GM12873 (cell line): ENCODE measurements around the gene SLC25A12.

ENCODE experiments used
- TF ChIP-seq, protein P1 (sequence below): IDR thresholded peaks from 2 replicates; pipeline ENCODE4 v1.5.1; 2012; ENCODE audit warnings: low read depth, mild to moderate bottlenecking, moderate library complexity, low read length, control low read depth; ENCODE audit not compliant: insufficient read depth; ENCODE audit errors: missing control alignments

The SLC25A12 gene

DNA sequence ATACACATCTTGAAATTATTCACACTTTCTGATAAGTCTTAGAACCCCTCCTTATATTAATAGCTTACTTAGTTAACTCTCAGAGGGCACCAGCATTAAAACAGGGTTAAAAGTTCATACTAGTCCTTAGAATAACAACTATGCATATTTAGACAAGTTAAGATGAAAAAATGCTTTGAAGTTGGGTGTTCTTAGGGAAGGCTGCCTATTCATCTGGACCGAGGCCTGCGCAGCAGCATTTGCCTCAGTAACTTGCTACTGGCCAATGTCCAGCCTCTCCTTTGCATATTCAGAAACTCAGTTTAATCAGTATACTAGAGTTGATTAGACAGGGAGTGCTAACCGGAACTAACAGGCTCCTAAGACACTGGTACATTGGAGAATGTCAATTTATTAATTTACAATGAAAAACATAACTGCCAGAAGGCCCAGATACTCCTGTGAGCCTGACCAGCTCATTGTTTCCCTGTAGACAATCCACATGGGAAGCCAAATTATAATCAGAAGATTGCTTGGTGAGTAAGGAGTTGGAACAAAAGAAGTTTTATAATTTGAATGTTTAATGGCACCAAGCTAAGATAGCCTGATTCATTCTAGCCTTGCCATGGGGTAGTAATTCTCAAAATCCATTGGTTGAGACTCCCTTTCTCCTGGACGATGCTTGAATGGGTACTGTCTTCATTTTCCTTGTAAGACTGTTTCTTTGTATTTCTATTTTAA, 157.9 kb downstream of the SLC25A12 start:
- TF ChIP-seq, protein P1, sequence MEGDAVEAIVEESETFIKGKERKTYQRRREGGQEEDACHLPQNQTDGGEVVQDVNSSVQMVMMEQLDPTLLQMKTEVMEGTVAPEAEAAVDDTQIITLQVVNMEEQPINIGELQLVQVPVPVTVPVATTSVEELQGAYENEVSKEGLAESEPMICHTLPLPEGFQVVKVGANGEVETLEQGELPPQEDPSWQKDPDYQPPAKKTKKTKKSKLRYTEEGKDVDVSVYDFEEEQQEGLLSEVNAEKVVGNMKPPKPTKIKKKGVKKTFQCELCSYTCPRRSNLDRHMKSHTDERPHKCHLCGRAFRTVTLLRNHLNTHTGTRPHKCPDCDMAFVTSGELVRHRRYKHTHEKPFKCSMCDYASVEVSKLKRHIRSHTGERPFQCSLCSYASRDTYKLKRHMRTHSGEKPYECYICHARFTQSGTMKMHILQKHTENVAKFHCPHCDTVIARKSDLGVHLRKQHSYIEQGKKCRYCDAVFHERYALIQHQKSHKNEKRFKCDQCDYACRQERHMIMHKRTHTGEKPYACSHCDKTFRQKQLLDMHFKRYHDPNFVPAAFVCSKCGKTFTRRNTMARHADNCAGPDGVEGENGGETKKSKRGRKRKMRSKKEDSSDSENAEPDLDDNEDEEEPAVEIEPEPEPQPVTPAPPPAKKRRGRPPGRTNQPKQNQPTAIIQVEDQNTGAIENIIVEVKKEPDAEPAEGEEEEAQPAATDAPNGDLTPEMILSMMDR, result no peak
